ENCODE results near the gene GLB1L2. TPM values are rescaled to one million over a fixed set of nuclear protein-coding genes. Genes with fewer than 3 reads are reported as not detected.

Gene GLB1L2
- total and polyA plus RNA-seq, 2 of the 13 experiments (the other 11 are each of a cell fraction or from before 2014, with no cell fraction given): 0.59 to 0.69 TPM

- no peak for TF ChIP-seq ATAD3A (CRISPR knock-in tag; IDR thresholded peaks at IDR 0.05)
- TF ChIP-seq POLR2G (IDR thresholded peaks at IDR 0.05; ENCODE audit: low read depth, low read length): no peak
- TF ChIP-seq ARNT (IDR thresholded peaks at IDR 0.05): no peak
Measured at GRCh38 chr11:134376150-134376921, 44.5 kb downstream of the GLB1L2 start (continued).

- DNase-seq (ENCODE audit: low spot score): no peak
- 27% methylated on average over 14 of the region's 14 CpGs for WGBS (ENCODE audit: low lambda C conversion rate)
- Histone ChIP-seq H2AFZ (ENCODE audit: low read length) (no peak overlapping the region), H3K27me3 (ENCODE audit: control insufficient read depth in 1 of 2, insufficient read depth in 2 of 2, low read length in 2 of 2) (peaks cover 4 to 36% of the 10 kb centered on the region in 2 experiments; a peak in 4 of 5 replicates), H3K4me3 (replicated peaks in 1 of 3; ENCODE audit: insufficient read depth in 1 of 3, low read depth in 2 of 3, low read length in 3 of 3) (no peak overlapping the region), H3K27ac (ENCODE audit: extremely low read length, insufficient read depth, low read length) (no peak overlapping the region), H3K9me3 (ENCODE audit: low read length) (no peaks in the 10 kb centered on the region), H3K4me1 (ENCODE audit: insufficient read depth, low read length) (no peaks in the 10 kb centered on the region), H3K36me3 (replicated peaks in 1 of 2; ENCODE audit: control insufficient read depth in 1 of 2, insufficient read depth in 2 of 2, low read length in 2 of 2) (no peaks in the 10 kb centered on the region), H3K9ac (ENCODE audit: insufficient read depth, low read depth, low read length) (no peak overlapping the region), H3K79me2 (ENCODE audit: insufficient read depth, low read length) (no peaks in the 10 kb centered on the region), H4K20me1 (ENCODE audit: insufficient read depth, low read length) (no peaks in the 10 kb centered on the region), H3K4me2 (ENCODE audit: low read depth, low read length) (no peak overlapping the region)
- in situ Hi-C loops (cut with HindIII; ENCODE audit: extremely low pct_ligation_motif_present, low pct_unique_long_range_greater_than_20kb): no loop called here
- intact Hi-C loops (cut with micrococcal nuclease; ENCODE audit: unreplicated experiment): no loop called here
- no peak for FAIRE-seq
- ChIA-PET POLR2A (no interaction called here), CTCF (ENCODE audit: low intra/inter-chr PET ratio, low total read pairs) (no interaction called here)
- no peak for ATAC-seq
- BruUV-seq (replicated peaks): no TSS peak
- TF ChIP-seq EP300 (IDR thresholded peaks at IDR 0.05; ENCODE audit: low read depth in 2 of 2, low read length in 2 of 2): no peak
- TF ChIP-seq EP300 (CRISPR knock-in tag; IDR thresholded peaks at IDR 0.05; ENCODE audit: borderline replicate concordance): no peak
- TF ChIP-seq PRMT3 (CRISPR knock-in tag; IDR thresholded peaks at IDR 0.05; ENCODE audit: borderline replicate concordance, low read depth): no peak
- TF ChIP-seq TAF1 (CRISPR knock-in tag; IDR thresholded peaks at IDR 0.05): no peak
- no peak for TF ChIP-seq ZNF292 (CRISPR knock-in tag; IDR thresholded peaks at IDR 0.05; ENCODE audit: borderline replicate concordance, low read depth)
- TF ChIP-seq THRA (CRISPR knock-in tag; IDR thresholded peaks at IDR 0.05; ENCODE audit: borderline replicate concordance): no peak
- TF ChIP-seq RORA (CRISPR knock-in tag; IDR thresholded peaks at IDR 0.05): no peak
- TF ChIP-seq HMGXB3 (CRISPR knock-in tag; IDR thresholded peaks at IDR 0.05; ENCODE audit: borderline replicate concordance): no peak
- TF ChIP-seq BRCA1 (CRISPR knock-in tag; IDR thresholded peaks at IDR 0.05): no peak
- TF ChIP-seq HOMEZ (CRISPR knock-in tag; IDR thresholded peaks at IDR 0.05; ENCODE audit: low read depth): no peak
- TF ChIP-seq CREB3 (CRISPR knock-in tag; IDR thresholded peaks at IDR 0.05): no peak
- TF ChIP-seq SRSF1 (optimal IDR thresholded peaks at IDR 0.05; ENCODE audit: low read depth, low read length): no peak
Measured at GRCh38 chr11:134377876-134378275, 46.1 kb downstream of the GLB1L2 start.
